GM23248 (cell line): ENCODE data around the gene FKBP5.

ENCODE experiments used
- EZH2 ChIP-seq: fragments of 200-600 bp; sonication (generic); IDR thresholded peaks from 2 replicates; pipeline ENCODE4 v1.6.1; 2018; ENCODE audit warnings: antibody characterized with exemption, mild to moderate bottlenecking; ENCODE audit not compliant: insufficient read depth, poor library complexity, severe bottlenecking
- EZH2phosphoT487 ChIP-seq: fragments of 200-600 bp; sonication (generic); IDR thresholded peaks from 2 replicates; pipeline ENCODE4 v1.6.1; 2018; ENCODE audit warnings: antibody characterized with exemption, moderate library complexity, mild to moderate bottlenecking, low read depth; ENCODE audit not compliant: insufficient read depth

DNA sequence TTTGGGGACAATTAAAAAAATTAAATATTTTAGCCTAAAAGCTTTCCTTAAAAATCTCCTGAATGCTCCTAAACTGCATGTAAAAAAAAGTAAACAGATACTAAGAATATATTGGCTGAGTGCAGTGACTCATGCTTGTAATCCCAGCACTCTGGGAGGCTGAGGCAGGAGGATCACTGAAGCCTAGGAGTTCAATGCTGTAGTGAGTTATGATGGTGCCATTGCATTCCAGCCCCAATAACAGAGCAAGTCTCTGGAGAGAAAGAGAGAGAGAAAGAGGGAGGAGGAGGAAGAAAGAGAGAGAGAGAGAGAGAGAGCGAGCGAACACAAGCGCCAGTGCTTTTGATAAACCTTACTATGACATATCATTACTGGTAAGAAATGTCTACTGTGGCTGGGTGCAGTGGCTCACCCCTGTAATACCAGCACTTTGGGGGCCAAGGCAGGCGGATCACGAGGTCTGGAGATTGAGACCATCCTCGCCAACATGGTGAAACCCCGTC, 58.8 kb downstream of the FKBP5 start:
- TF ChIP-seq EZH2 = no peak
- no peak for TF ChIP-seq EZH2phosphoT487
